ENCODE measurements around the gene MSI1. TPM values are rescaled to one million over a fixed set of nuclear protein-coding genes. Genes with fewer than 3 reads are reported as not detected.

The MSI1 gene
- total and polyA plus RNA-seq, 10 of the 15 experiments (the other 5 are each of a cell fraction or from before 2014, with no cell fraction given) = 0.04 TPM; not detected in 9

DNA sequence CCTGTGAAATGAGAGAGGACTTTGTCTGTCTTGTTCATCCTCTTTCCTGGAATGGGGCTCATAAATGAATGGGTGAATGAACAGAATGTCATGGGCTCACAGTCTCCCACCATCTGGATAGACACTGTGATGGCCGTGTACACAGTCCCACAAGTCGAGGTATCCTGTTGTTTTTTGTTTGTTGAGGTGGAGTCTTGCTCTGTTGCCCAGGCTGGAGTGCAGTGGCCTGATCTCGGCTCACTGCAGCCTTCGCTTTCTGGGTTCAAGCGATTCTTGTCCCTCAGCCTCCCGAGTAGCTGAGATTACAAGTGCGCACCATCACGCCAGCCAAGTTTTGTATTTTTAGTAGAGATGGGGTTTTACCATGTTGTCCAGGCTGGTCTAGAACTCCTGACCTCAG, 25.3 kb downstream of the MSI1 start:
- intact Hi-C loops (cut with micrococcal nuclease; ENCODE audit: unreplicated experiment) (no loop called here), in situ Hi-C loops (cut with MboI) (no loop called here)
- no peak overlapping the region for H3K27ac ChIP-seq (ENCODE audit: control insufficient read depth, insufficient read depth)
- TF ChIP-seq WRNIP1 (IDR thresholded peaks at IDR 0.05; ENCODE audit: borderline replicate concordance, low read depth, low read length) = no peak
- no peak for ATAC-seq
- ChIA-PET RAD21 (ENCODE audit: unreplicated experiment) (no interaction called here), SMC1A (ENCODE audit: uncharacterized antibody, unreplicated experiment) (no interaction called here), CTCF (no interaction called here), POLR2A (no interaction called here)
- no peaks in the 10 kb centered on the region for H3K9me3 ChIP-seq (replicated peaks; ENCODE audit: control insufficient read depth, insufficient read depth, low read length)
- H3K79me2 ChIP-seq (ENCODE audit: control insufficient read depth, insufficient read depth, low read length) = no peaks in the 10 kb centered on the region
- no peak overlapping the region for H3K4me2 ChIP-seq (ENCODE audit: control insufficient read depth, insufficient read depth)
- 60% methylated on average over 8 of the region's 8 CpGs for WGBS (ENCODE audit: insufficient coverage, insufficient replicate concordance, low lambda C conversion rate, missing lambda C conversion rate)
- H3K27me3 ChIP-seq (replicated peaks in 1 of 2; ENCODE audit: control insufficient read depth in 2 of 2, insufficient read depth in 2 of 2, low read length in 1 of 2) = no peaks in the 10 kb centered on the region
- H4K20me1 ChIP-seq (ENCODE audit: control insufficient read depth, insufficient read depth) = no peaks in the 10 kb centered on the region
- H3K36me3 ChIP-seq (ENCODE audit: control insufficient read depth in 2 of 2, insufficient read depth in 2 of 2, low read length in 1 of 2) = no peaks in the 10 kb centered on the region
- no peak for DNase-seq (ENCODE audit: low read depth, low spot score)
- no peak overlapping the region for H2AFZ ChIP-seq (ENCODE audit: control insufficient read depth, low read depth, low read length)
- no peaks in the 10 kb centered on the region for H3K4me1 ChIP-seq (ENCODE audit: control insufficient read depth, insufficient read depth, low read length)
- no peak overlapping the region for H3K4me3 ChIP-seq
- BruUV-seq (replicated peaks) = no TSS peak
- no peak overlapping the region for H3K9ac ChIP-seq (ENCODE audit: control insufficient read depth, insufficient read depth, low read length)
- FAIRE-seq = no peak

DNA sequence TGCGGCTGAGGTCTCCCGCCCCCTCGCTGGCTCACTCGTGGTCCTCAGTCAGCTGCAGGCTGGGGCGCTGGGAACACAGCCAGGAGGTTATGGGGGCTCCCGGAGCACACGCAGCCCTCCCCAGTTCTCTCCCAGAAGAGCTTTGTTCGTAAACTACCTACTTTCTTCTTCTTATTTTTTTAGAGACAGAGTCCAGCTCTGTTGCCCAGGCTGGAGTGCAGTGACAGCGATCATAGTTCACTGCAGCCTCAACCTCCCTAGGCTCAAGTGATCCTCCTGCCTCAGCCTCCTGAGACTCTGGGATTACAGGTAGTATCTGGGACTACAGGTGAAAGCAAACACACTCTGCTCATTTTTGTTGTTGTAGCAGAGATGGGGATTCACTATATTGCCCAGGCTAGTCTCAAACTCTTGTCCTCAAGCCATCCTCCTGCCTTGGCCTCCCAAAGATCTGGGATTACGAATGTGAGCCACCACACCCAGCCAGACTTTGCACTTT, 25.9 kb downstream of the MSI1 start:
- FAIRE-seq = no peak
- no peak for DNase-seq (ENCODE audit: low read depth, low spot score)
- no TSS peak for BruUV-seq (replicated peaks)
- ATAC-seq = no peak
- Histone ChIP-seq H3K27ac (ENCODE audit: control insufficient read depth, insufficient read depth) (no peak overlapping the region), H3K4me1 (ENCODE audit: control insufficient read depth, insufficient read depth, low read length) (no peaks in the 10 kb centered on the region), H3K4me2 (ENCODE audit: control insufficient read depth, insufficient read depth) (no peak overlapping the region), H2AFZ (ENCODE audit: control insufficient read depth, low read depth, low read length) (no peak overlapping the region), H3K79me2 (ENCODE audit: control insufficient read depth, insufficient read depth, low read length) (no peaks in the 10 kb centered on the region), H4K20me1 (ENCODE audit: control insufficient read depth, insufficient read depth) (no peaks in the 10 kb centered on the region), H3K9ac (ENCODE audit: control insufficient read depth, insufficient read depth, low read length) (no peak overlapping the region), H3K9me3 (replicated peaks; ENCODE audit: control insufficient read depth, insufficient read depth, low read length) (no peaks in the 10 kb centered on the region; the same call in 2 of the 3 replicates), H3K36me3 (ENCODE audit: control insufficient read depth in 2 of 2, insufficient read depth in 2 of 2, low read length in 1 of 2) (no peaks in the 10 kb centered on the region), H3K4me3 (no peak overlapping the region), H3K27me3 (replicated peaks in 1 of 2; ENCODE audit: control insufficient read depth in 2 of 2, insufficient read depth in 2 of 2, low read length in 1 of 2) (no peaks in the 10 kb centered on the region)
- ChIA-PET SMC1A (ENCODE audit: uncharacterized antibody, unreplicated experiment) (no interaction called here), POLR2A (no interaction called here), CTCF (interaction anchor here (0.6 to 0.7 kb wide), 2 partner anchors 16 to 120 kb away, joined by 3 read pairs; no protein-coding TSS in a partner anchor), RAD21 (ENCODE audit: unreplicated experiment) (no interaction called here)
- in situ Hi-C loops (cut with MboI) = no loop called here
- intact Hi-C loops (cut with micrococcal nuclease; ENCODE audit: unreplicated experiment) = no loop called here
- 64% methylated on average over 8 of the region's 10 CpGs for WGBS (ENCODE audit: insufficient coverage, insufficient replicate concordance, low lambda C conversion rate, missing lambda C conversion rate)
- TF ChIP-seq MTA2 (IDR thresholded peaks at IDR 0.05; ENCODE audit: low read depth) (no peak), TAF1 (IDR thresholded peaks at IDR 0.05; ENCODE audit: borderline replicate concordance, low read depth, low read length) (no peak), BCL11A (IDR thresholded peaks at IDR 0.05; ENCODE audit: low read depth, low read length) (no peak), TCF12 (IDR thresholded peaks at IDR 0.05; ENCODE audit: low read depth, low read length) (no peak), NR2C2 (IDR thresholded peaks at IDR 0.05; ENCODE audit: borderline replicate concordance, control insufficient read depth, insufficient read length, low read depth) (no peak), WRNIP1 (IDR thresholded peaks at IDR 0.05; ENCODE audit: borderline replicate concordance, low read depth, low read length) (no peak), IKZF2 (IDR thresholded peaks at IDR 0.05) (no peak), GATAD2B (conservative IDR thresholded peaks at IDR 0.05; ENCODE audit: low read depth) (no peak), EGR1 (IDR thresholded peaks at IDR 0.05; ENCODE audit: borderline replicate concordance in 1 of 2, low read depth in 2 of 2, low read length in 2 of 2) (no peak), ZBED1 (IDR thresholded peaks at IDR 0.05; ENCODE audit: borderline replicate concordance) (no peak), RFX5 (IDR thresholded peaks at IDR 0.05; ENCODE audit: low read depth, low read length) (no peak), CHD4 (IDR thresholded peaks at IDR 0.05) (no peak), EP300 (IDR thresholded peaks at IDR 0.05; ENCODE audit: borderline replicate concordance in 1 of 2, control insufficient read depth in 1 of 2, low read depth in 2 of 2, low read length in 2 of 2) (no peak), HDGF (IDR thresholded peaks at IDR 0.05) (no peak), RBBP5 (conservative IDR thresholded peaks at IDR 0.05) (no peak)
- TF ChIP-seq, protein P1, sequence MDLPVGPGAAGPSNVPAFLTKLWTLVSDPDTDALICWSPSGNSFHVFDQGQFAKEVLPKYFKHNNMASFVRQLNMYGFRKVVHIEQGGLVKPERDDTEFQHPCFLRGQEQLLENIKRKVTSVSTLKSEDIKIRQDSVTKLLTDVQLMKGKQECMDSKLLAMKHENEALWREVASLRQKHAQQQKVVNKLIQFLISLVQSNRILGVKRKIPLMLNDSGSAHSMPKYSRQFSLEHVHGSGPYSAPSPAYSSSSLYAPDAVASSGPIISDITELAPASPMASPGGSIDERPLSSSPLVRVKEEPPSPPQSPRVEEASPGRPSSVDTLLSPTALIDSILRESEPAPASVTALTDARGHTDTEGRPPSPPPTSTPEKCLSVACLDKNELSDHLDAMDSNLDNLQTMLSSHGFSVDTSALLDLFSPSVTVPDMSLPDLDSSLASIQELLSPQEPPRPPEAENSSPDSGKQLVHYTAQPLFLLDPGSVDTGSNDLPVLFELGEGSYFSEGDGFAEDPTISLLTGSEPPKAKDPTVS (IDR thresholded peaks at IDR 0.05; ENCODE audit: low read depth, low read length) = no peak
- TF ChIP-seq, protein P2, sequence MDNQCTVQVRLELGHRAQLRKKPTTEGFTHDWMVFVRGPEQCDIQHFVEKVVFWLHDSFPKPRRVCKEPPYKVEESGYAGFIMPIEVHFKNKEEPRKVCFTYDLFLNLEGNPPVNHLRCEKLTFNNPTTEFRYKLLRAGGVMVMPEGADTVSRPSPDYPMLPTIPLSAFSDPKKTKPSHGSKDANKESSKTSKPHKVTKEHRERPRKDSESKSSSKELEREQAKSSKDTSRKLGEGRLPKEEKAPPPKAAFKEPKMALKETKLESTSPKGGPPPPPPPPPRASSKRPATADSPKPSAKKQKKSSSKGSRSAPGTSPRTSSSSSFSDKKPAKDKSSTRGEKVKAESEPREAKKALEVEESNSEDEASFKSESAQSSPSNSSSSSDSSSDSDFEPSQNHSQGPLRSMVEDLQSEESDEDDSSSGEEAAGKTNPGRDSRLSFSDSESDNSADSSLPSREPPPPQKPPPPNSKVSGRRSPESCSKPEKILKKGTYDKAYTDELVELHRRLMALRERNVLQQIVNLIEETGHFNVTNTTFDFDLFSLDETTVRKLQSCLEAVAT (IDR thresholded peaks at IDR 0.05) = no peak

Data from GM12878 (cell line).